HepG2 (cell line): Measurements from ENCODE around the gene ASB4. TPM values are rescaled to one million over a fixed set of nuclear protein-coding genes. Genes with fewer than 3 reads are reported as not detected.

ENCODE experiments used
- ATAC-seq: fragments of 200-7000 bp; cut with Tn5 transposase; 3 replicates; pipeline ENCODE4 v1.9.1; 2020; ENCODE audit warnings: mild to moderate bottlenecking, moderate library complexity
- BruUV-seq: library from RNA; stranded (reverse); fragments of 400-500 nt; replicated peaks from 2 replicates; lab custom pipeline; 2021; lab: Mats Ljungman, UMichigan
- CTCF ChIA-PET: fragments of 300-600 bp; formaldehyde crosslinking; extraction: SDS; loops from one replicate; lab custom pipeline; 2021; ENCODE audit warnings: low total read pairs, inconsistent platforms, low intra/inter-chr PET ratio; lab: Yijun Ruan, JAX
- POLR2A ChIA-PET: fragments of 350-600 bp; sonication (Branson Sonifier 250); formaldehyde crosslinking; loops from one replicate; lab custom pipeline; 2020; ENCODE audit warnings: antibody characterized with exemption, inconsistent platforms; lab: Yijun Ruan, JAX
- DNase-seq: peaks from one replicate; pipeline ENCODE4 v3.0.0-alpha.2; 2015; ENCODE audit warnings: low spot score
- FAIRE-seq: peaks from 3 replicates; lab custom pipeline; 2011; peaks lifted over from hg19 to GRCh38; lab: Jason Lieb, UNC
- H2AFZ ChIP-seq: one replicate; pipeline ENCODE4 v1.6.1; 2011; ENCODE audit warnings: low read length, inconsistent platforms
- H3K27ac ChIP-seq: fragments of 300-600 bp; 3 replicates; pipeline ENCODE4 v1.8.0; 2011; ENCODE audit warnings: mixed run types, mild to moderate bottlenecking, mixed read lengths, low read length, inconsistent platforms; ENCODE audit not compliant: insufficient read depth; ENCODE audit errors: extremely low read length
- H3K27me3 ChIP-seq, 2 experiments: fragments of 200-600 bp in 1 of 2; 2 replicates in 1 of 2; 3 replicates in 1 of 2; pipeline versions ENCODE4 v1.6.0 to v1.8.0; 2011; ENCODE audit warnings: low read length in 2 of 2, mild to moderate bottlenecking in 2 of 2, moderate library complexity in 2 of 2, inconsistent platforms in 1 of 2; ENCODE audit not compliant: insufficient read depth in 2 of 2, control insufficient read depth in 1 of 2
- H3K36me3 ChIP-seq, 2 experiments: fragments of 200-600 bp in 1 of 2; replicated peaks in 1 of 2; 2 replicates in 1 of 2; 3 replicates in 1 of 2; pipeline versions ENCODE4 v1.5.1 to v1.8.0; 2011; ENCODE audit warnings: low read length in 2 of 2, inconsistent platforms in 1 of 2; ENCODE audit not compliant: insufficient read depth in 2 of 2, control insufficient read depth in 1 of 2
- H3K4me1 ChIP-seq: 2 replicates; pipeline ENCODE4 v1.5.1; 2012; ENCODE audit warnings: low read length, inconsistent platforms; ENCODE audit not compliant: insufficient read depth
- H3K4me2 ChIP-seq: 2 replicates; pipeline ENCODE4 v1.6.0; 2011; ENCODE audit warnings: low read depth, low read length, inconsistent platforms
- H3K4me3 ChIP-seq, 3 experiments: fragments of 200-600 bp in 1 of 3; sonication (generic), shearing (Covaris generic) in 1 of 3; replicated peaks in 1 of 3; 2 replicates each; pipeline ENCODE4 v1.5.1; 2011 to 2016; ENCODE audit warnings: low read length in 3 of 3, inconsistent platforms in 2 of 3, low read depth in 2 of 3, mild to moderate bottlenecking in 2 of 3, control low read depth in 1 of 3, mixed read lengths in 1 of 3; ENCODE audit not compliant: insufficient read depth in 1 of 3
- H3K79me2 ChIP-seq: one replicate; pipeline ENCODE4 v1.6.1; 2011; ENCODE audit warnings: low read length, inconsistent platforms; ENCODE audit not compliant: insufficient read depth
- H3K9ac ChIP-seq: 2 replicates; pipeline ENCODE4 v1.6.0; 2011; ENCODE audit warnings: mild to moderate bottlenecking, low read depth, low read length, inconsistent platforms; ENCODE audit not compliant: insufficient read depth
- H3K9me3 ChIP-seq: 2 replicates; pipeline ENCODE4 v1.5.1; 2012; ENCODE audit warnings: mild to moderate bottlenecking, low read length
- H4K20me1 ChIP-seq: 2 replicates; pipeline ENCODE4 v1.6.0; 2011; ENCODE audit warnings: inconsistent platforms, mild to moderate bottlenecking, low read length, moderate library complexity; ENCODE audit not compliant: insufficient read depth
- CERS6 ChIP-seq: sonication (generic); formaldehyde crosslinking; IDR thresholded peaks from 2 replicates; pipeline ENCODE4 v1.5.0; 2020; ENCODE audit warnings: missing genetic modification reagents
- ELF1 ChIP-seq: sonication (generic); formaldehyde crosslinking; IDR thresholded peaks from 2 replicates; pipeline ENCODE4 v1.4.0; 2020; ENCODE audit warnings: missing genetic modification reagents
- GPBP1L1 ChIP-seq: sonication (generic); formaldehyde crosslinking; IDR thresholded peaks from 2 replicates; pipeline ENCODE4 v1.5.0; 2020; ENCODE audit warnings: mild to moderate bottlenecking, missing genetic modification reagents
- GTF3A ChIP-seq: sonication (generic); formaldehyde crosslinking; conservative IDR thresholded peaks from 2 replicates; pipeline ENCODE4 v1.4.0; 2020; ENCODE audit warnings: mild to moderate bottlenecking, missing genetic modification reagents
- HMGXB4 ChIP-seq, 2 experiments: sonication (generic) in 1 of 2; formaldehyde crosslinking in 1 of 2; IDR thresholded peaks; 2 replicates each; pipeline versions ENCODE4 v1.4.0 to v1.6.1; 2018 to 2020; ENCODE audit warnings: missing genetic modification reagents in 2 of 2, borderline replicate concordance in 1 of 2, low read depth in 1 of 2, mild to moderate bottlenecking in 1 of 2, missing biosample characterization in 1 of 2
- HNF4A ChIP-seq: sonication (generic); formaldehyde crosslinking; IDR thresholded peaks from 2 replicates; pipeline ENCODE4 v1.4.0; 2020; ENCODE audit warnings: missing genetic modification reagents
- IRF2 ChIP-seq: IDR thresholded peaks from 2 replicates; pipeline ENCODE4 v1.6.1; 2018; ENCODE audit warnings: missing genetic modification reagents, missing compliant biosample characterization
- KLF16 ChIP-seq, 2 experiments: sonication (generic) in 1 of 2; formaldehyde crosslinking in 1 of 2; IDR thresholded peaks; 2 replicates each; pipeline versions ENCODE4 v1.6.1 to v1.8.0; 2016 to 2023; ENCODE audit warnings: missing genetic modification reagents in 2 of 2, missing compliant biosample characterization in 1 of 2
- NFIB ChIP-seq: sonication (generic); formaldehyde crosslinking; IDR thresholded peaks from 2 replicates; pipeline ENCODE4 v1.9.0; 2021; ENCODE audit warnings: missing genetic modification reagents, mild to moderate bottlenecking, borderline replicate concordance
- NKX3-1 ChIP-seq: sonication (generic); formaldehyde crosslinking; IDR thresholded peaks from 2 replicates; pipeline ENCODE4 v1.5.0; 2020; ENCODE audit warnings: missing genetic modification reagents
- NR2F6 ChIP-seq, 2 experiments: IDR thresholded peaks; 2 replicates each; pipeline ENCODE4 v1.6.1; 2016; ENCODE audit warnings: antibody characterized with exemption in 1 of 2, mild to moderate bottlenecking in 1 of 2
- POLR2AphosphoS5 ChIP-seq: IDR thresholded peaks from 2 replicates; pipeline ENCODE4 v1.6.1; 2012; ENCODE audit warnings: low read depth, low read length
- PRMT3 ChIP-seq: sonication (generic); formaldehyde crosslinking; IDR thresholded peaks from 2 replicates; pipeline ENCODE4 v1.8.1; 2022; ENCODE audit warnings: low read depth, mild to moderate bottlenecking, moderate library complexity, missing genetic modification reagents, borderline replicate concordance
- SATB2 ChIP-seq: sonication (generic); formaldehyde crosslinking; IDR thresholded peaks from 2 replicates; pipeline ENCODE4 v1.5.0; 2020; ENCODE audit warnings: missing genetic modification reagents
- YEATS4 ChIP-seq: sonication (generic); formaldehyde crosslinking; IDR thresholded peaks from 2 replicates; pipeline ENCODE4 v1.4.0; 2020; ENCODE audit warnings: missing genetic modification reagents, borderline replicate concordance
- ZNF761 ChIP-seq: sonication (generic); formaldehyde crosslinking; conservative IDR thresholded peaks from 2 replicates; pipeline ENCODE4 v1.4.0; 2020; ENCODE audit warnings: mild to moderate bottlenecking, missing genetic modification reagents
- ZNF782 ChIP-seq: sonication (generic); formaldehyde crosslinking; IDR thresholded peaks from 2 replicates; pipeline ENCODE4 v1.4.0; 2020; ENCODE audit warnings: missing genetic modification reagents, mild to moderate bottlenecking, borderline replicate concordance
- ZNF841 ChIP-seq: sonication (generic); formaldehyde crosslinking; IDR thresholded peaks from 2 replicates; pipeline ENCODE4 v1.8.1; 2023; ENCODE audit warnings: missing genetic modification reagents, borderline replicate concordance
- ZZZ3 ChIP-seq: sonication (generic); formaldehyde crosslinking; IDR thresholded peaks from 2 replicates; pipeline ENCODE4 v1.4.0; 2020; ENCODE audit warnings: missing genetic modification reagents, mild to moderate bottlenecking, borderline replicate concordance
- WGBS: methylation state at CpG from one replicate; pipeline ENCODE4 v1.1.6; 2017; ENCODE audit warnings: low lambda C conversion rate; 5-methylcytosine and 5-hydroxymethylcytosine counted together
- in situ Hi-C: cut with HindIII; loops from 2 replicates; pipeline ENCODE4 v1.10.0; 2017; ENCODE audit warnings: low pct_unique_long_range_greater_than_20kb; ENCODE audit not compliant: extremely low pct_ligation_motif_present
- intact Hi-C: fragments of 100-400 bp; cut with micrococcal nuclease; formaldehyde crosslinking; loops from one replicate; pipeline ENCODE4 v1.10.0; 2022; ENCODE audit not compliant: unreplicated experiment
- polyA plus RNA-seq, 8 experiments: library from polyadenylated mRNA; depleted of rRNA in 3 of 8; stranded (reverse) in 7 of 8; unstranded in 1 of 8; fragments of >200 nt; fragmentation: Illumina TruSeq in 4 of 8; extraction: Trizol in 4 of 8; gene quantifications; 2 replicates each; pipeline versions ENCODE4 v1.2.1 to v1.2.3, GENCODE V29; 2011 to 2016; ENCODE audit warnings: low read depth in 4 of 8, missing spikeins in 1 of 8, mixed read lengths in 1 of 8; ENCODE audit not compliant: insufficient read depth in 1 of 8
- total RNA-seq, 5 experiments: library from RNA; depleted of rRNA; stranded (reverse); fragments of >200 nt; fragmentation: Illumina TruSeq; extraction: Trizol; gene quantifications; 2 replicates each; pipeline ENCODE4 v1.2.3, GENCODE V29; 2016; ENCODE audit warnings: low read depth in 1 of 5

Gene ASB4
- total and polyA plus RNA-seq, 2 of the 13 experiments (the other 11 are each of a cell fraction or from before 2014, with no cell fraction given): 1.1 to 4.0 TPM

- WGBS: 97% methylated on average over 9 of the region's 9 CpGs
- TF ChIP-seq IRF2 (CRISPR knock-in tag) (no peak), GTF3A (CRISPR knock-in tag) (no peak), SATB2 (CRISPR knock-in tag) (no peak), POLR2AphosphoS5 (no peak), ELF1 (CRISPR knock-in tag) (no peak), ZNF782 (CRISPR knock-in tag) (no peak), YEATS4 (CRISPR knock-in tag) (no peak), ZNF761 (CRISPR knock-in tag) (no peak), NKX3-1 (CRISPR knock-in tag) (no peak), HNF4A (CRISPR knock-in tag) (no peak), ZNF841 (CRISPR knock-in tag) (no peak), ZZZ3 (no peak), KLF16 (CRISPR knock-in tag; IDR thresholded peaks at IDR 0.05) (no peak), PRMT3 (CRISPR knock-in tag) (no peak), NFIB (CRISPR knock-in tag) (no peak), CERS6 (CRISPR knock-in tag) (no peak), HMGXB4 (CRISPR knock-in tag; IDR thresholded peaks at IDR 0.05; ENCODE audit: borderline replicate concordance in 1 of 2, low read depth in 1 of 2) (no peak), GPBP1L1 (CRISPR knock-in tag) (no peak), NR2F6 (IDR thresholded peaks at IDR 0.05) (no peak), NR2F6 (CRISPR knock-in tag; IDR thresholded peaks at IDR 0.05) (no peak)
- Histone ChIP-seq H3K9me3 (no peaks in the 10 kb centered on the region), H4K20me1 (no peaks in the 10 kb centered on the region), H3K9ac (no peak overlapping the region), H3K4me2 (no peak overlapping the region), H3K36me3 (no peaks in the 10 kb centered on the region), H3K27ac (no peak overlapping the region), H2AFZ (no peak overlapping the region), H3K4me1 (peaks cover 42% of the 10 kb centered on the region), H3K4me3 (no peak overlapping the region; a peak in 1 of 6 replicates), H3K79me2 (no peaks in the 10 kb centered on the region), H3K27me3 (no peaks in the 10 kb centered on the region)
- no TSS peak for BruUV-seq
- ChIA-PET POLR2A (interaction anchor here (0.9 to 5.2 kb wide), 4 partner anchors 35 to 79 kb away, joined by 3 to 38 read pairs (median 11); partner anchors contain the start of genes PON2 and PON3), CTCF (interaction anchor here (0.7 to 4.6 kb wide), 5 partner anchors 41 to 285 kb away, joined by 3 to 28 read pairs (median 3); partner anchors contain the start of genes PON2 and PON3)
- in situ Hi-C loops (loop anchor here (5.0 kb wide), 3 partner anchors 34 to 134 kb away; partner anchors contain the start of gene PON3), intact Hi-C loops (loop anchor here (2.0 to 5.0 kb wide), 3 partner anchors 45 to 229 kb away; no protein-coding TSS in a partner anchor)
- FAIRE-seq (no peak), DNase-seq (no peak), ATAC-seq (no peak)
These were observed 9.5 kb upstream of the ASB4 start for GRCh38 chr7:95476072-95476847.
